EH (cell line): ENCODE data around the gene PPARD.
A peak's percentile ranks its signal among the peaks of the same experiment; 100 is the strongest.
"Not testable (repeated sequence)": the region's sequence is repeated elsewhere in the genome, so short reads cannot be mapped to it uniquely, and the experiment has no call there.

Experiments used
- DNase-seq: peaks from one replicate; pipeline ENCODE4 v3.0.0-alpha.2; 2015; ENCODE audit warnings: low read depth

PPARD gene

DNA sequence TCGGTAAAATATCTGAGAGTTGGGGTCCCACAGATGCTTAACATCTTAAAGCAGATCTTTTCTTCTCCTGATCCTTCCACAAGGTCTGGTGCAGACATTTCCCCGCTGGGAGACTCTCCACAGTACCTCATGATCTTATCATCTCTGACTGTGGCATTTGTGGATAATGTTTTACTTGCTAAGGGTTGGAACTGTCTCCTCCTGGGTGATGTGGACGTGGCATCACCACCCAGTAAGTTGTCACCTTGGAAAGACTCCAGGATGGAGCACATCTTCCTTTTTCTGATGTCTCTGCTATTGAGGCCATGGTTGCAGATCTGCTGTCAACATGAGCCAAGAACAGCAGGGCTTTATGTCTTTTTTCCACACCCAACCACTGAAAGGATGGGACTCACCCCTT is 67.8 kb downstream of the PPARD start:
- DNase-seq = no peak

DNA sequence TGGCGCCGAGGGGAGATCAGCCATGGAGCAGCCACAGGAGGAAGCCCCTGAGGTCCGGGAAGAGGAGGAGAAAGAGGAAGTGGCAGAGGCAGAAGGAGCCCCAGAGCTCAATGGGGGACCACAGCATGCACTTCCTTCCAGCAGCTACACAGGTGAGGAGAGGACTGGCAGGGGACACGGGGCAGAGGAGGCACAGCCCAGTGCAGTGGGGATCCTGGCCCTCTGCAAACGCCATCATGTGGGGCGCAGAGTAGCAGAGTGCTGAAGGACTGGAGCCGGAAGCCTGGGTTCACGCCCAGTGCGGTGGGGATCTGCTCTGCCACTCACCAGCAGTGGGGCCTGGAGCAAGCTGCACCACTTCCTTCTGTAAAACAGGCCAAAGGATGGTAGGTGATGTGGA is 68.7 kb downstream of the PPARD start:
- no peak for DNase-seq

DNA sequence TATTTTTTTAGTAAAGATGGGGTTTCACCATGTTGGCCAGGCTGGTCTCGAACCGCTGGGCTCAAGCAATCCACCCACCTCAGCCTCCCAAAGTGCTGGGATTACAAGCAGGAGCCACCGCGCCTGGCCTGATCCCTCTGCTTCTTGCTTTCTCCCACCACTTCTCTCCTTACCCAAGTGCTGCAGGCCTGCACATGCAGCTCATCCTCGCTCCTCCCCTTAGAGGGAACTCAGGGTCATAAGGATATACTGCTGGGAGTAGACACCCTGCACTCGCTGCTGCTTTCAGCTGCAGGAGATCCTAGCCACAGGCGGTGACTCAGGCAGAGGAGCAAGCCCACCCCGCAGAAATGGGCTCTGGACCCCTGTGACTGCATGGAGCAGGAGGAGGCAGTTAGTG is 69.7 kb downstream of the PPARD start:
- no peak for DNase-seq

DNA sequence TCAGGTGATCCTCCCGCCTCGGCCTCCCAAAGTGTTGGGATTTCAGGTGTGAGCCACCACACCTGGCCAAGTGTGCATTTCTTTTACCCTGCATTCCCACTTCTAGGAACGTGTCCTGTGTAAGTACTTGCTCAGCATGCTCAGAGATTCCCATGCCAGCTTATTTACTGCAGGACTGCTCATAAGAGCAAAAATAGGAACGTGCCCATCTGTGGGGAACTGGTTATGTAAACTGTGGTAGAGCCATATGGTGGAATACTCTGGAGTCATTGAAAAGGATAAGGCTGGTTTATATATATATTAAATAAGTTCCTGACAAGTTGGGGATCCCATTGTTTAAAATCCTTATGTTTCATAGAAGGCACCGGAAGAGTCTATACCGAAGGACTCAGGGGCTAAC is 71.6 kb downstream of the PPARD start:
- no peak for DNase-seq

DNA sequence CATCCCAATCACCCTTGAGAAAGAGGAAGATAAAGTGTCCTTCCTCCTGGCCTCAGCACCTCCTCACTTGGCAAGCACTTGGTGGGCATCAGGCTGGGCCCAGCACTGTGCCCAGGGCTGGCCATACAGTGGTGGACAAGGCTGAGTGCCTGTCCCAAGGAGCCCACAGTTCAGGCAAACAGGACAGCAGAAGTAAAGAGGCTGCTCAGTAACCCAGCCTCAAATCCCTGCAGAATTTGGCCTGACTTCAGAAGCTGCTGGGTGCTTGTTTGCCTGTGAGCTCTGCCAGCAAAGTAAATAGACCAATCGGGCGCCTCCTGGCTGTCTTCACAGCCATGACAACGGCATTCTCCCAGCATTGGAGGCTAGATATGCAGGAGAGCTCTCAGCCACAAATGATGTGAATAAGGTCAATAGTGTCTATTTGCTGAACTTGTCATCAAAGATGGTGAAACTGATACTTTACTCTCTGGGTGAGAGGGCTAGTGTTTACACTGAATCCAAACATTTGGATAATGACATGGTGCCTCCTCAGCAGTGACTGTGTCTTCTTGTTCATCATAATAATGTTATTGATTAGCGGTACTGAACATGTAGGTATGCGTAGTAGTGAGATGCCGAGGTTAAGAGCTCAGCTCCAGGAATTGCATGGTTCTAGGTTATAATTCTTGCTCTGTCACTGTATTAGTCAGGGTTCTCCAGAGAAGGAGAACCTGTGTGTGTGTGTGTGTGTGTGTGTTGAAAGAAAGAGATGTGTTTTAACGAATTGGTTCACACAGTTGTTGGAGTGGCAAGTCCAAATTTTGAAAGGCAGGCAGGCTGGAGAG is 72.9 kb downstream of the PPARD start:
- peak; percentile 91 for DNase-seq

DNA sequence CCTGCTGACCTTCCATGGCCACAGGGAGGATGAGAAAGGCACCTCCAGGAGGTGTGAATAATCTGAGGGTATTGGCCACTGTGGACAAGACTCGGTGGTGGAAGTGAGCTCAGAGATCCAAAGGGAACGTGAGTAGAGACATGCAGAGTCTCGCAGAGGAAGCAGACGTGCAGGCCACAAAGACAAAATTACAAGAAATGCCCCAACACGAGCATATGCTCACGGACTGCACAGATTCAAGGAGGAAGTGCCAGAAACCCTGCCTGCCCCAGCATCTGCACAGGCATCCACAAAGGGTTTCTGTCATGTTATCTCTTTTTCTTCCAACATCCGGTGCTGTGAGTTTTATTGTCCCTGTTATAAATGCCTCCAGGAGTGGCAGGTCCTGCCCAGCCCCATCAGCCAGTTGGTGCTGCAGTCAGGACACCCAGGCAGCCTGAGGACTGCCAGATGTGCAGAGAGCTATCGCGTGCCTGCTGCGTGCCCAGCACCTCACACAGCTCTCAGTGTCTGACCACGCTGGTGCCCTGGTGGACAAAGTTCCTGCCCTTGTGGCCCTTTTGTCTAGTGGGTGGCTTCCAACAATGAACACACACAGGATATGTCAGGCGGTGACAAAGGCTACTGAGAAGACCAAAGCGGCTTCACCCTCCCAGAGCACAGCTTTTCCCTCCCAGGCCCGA is 75.8 kb downstream of the PPARD start:
- peak; percentile 27 for DNase-seq

DNA sequence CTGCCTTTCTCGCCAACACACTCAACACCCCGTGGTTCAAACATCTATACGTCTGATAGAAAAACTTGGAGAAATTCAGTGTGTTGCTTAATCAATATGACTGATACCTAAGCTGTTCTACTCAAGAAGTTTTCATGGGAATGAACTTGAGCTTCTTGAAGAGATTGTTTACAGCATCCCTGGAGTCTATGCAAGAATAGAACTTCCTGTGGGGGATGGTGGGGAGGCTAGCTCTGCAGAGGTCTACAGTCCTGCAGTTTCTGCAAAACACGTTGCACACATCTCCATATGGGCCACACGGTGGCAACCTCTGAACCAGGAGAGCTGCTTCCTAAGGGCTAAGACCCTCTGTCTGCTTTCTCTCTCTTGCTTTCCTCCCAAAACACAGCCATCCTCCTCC is 77.1 kb downstream of the PPARD start:
- DNase-seq = peak; percentile 84

DNA sequence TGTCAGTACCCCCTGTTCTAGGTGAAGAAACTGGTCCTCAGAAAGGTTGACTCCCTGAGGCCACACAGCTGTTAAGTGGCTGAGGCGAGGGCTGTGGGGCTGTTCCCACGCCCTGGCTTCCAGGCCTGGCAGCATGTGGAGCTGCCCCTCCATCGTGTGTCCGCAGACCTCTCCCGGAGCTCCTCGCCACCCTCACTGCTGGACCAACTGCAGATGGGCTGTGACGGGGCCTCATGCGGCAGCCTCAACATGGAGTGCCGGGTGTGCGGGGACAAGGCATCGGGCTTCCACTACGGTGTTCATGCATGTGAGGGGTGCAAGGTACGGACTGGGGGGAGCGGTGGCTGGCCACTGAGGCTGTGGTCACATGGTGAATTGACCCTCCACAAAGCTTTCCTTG is 77.6 kb downstream of the PPARD start:
- DNase-seq = no peak

DNA sequence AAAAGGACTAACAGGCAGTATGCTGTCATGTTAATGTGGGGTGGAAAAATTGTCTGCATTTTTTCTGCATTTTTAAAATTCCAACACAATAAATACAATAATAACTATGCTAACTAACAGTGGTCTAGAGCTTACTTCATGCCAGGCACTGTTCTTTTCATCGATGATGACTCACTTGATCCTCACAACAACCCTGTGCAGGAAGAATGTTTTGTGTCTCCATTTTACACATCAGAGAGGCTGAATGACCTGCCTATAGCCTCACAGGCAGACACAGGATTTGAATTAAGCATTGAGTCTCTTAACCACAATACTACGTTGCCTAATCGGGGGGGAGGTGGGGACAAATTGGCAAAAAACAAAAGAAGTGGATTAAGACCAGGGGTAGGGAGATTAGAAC is 82.9 kb downstream of the PPARD start:
- DNase-seq = peak; percentile 97

DNA sequence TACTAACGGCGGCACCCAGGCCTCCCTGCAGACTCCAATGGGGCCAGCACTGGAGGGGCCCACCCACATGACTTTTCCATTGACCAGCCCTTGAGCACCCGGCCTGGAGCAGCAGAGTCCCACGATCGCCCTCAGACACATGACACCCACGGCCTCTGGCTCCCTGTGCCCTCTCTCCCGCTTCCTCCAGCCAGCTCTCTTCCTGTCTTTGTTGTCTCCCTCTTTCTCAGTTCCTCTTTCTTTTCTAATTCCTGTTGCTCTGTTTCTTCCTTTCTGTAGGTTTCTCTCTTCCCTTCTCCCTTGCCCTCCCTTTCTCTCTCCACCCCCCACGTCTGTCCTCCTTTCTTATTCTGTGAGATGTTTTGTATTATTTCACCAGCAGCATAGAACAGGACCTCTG is 83.7 kb downstream of the PPARD start:
- no peak for DNase-seq

GRCh38 chr6:35427435-35427834 is 85.1 kb downstream of the PPARD start:
- DNase-seq = no peak

- DNase-seq = peak; percentile 90
Measured at GRCh38 chr6:35427851-35428321, 85.5 kb downstream of the PPARD start.

- no peak for DNase-seq
Measured at GRCh38 chr6:35428421-35429149, 86.2 kb downstream of the PPARD start.

DNA sequence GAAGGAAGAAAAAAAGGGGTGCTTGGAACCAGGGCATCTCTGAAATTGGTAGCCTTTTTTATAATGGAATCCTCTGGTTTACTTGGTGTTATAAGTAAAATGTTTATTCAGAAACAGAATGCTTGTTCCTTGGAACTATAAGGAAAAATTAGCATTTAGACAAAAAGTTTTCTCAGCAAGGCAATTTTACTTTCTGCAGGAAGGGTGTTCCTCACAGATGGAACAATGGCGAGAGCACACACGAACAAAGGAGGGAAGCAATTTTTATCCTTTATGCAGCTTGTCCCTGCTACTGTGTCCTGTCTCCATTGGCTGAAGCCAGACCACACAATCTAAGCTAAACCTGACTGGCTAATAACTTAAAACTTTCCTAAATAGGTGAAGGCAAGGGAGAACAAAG is 87.1 kb downstream of the PPARD start:
- no peak for DNase-seq

DNA sequence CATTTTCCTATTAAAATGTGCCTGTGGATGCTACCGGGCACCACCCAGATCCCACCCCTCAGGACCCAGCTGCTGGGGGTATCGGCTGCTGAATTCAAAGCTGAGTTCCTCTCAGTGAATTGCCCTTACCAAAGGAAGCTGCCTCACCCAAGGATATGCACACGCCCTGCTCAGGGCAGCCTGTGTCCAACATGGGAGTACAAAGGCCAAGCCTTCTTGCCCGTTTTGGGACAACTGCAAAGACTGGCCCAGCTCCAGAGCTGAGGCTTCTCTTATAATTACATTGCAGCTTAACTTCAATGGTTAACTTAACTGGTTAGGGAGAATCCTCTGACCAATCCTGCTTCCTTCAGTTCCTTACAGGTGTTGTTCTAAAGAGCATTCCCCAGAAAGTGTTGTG is 89.9 kb downstream of the PPARD start:
- DNase-seq = no peak

GRCh38 chr6:35432702-35433101 is 90.3 kb downstream of the PPARD start:
- not testable (repeated sequence) for DNase-seq

GRCh38 chr6:35435074-35435837 is 92.9 kb downstream of the PPARD start:
- no peak for DNase-seq

- no peak for DNase-seq
Measured at GRCh38 chr6:35436071-35436857, 93.9 kb downstream of the PPARD start.

DNA sequence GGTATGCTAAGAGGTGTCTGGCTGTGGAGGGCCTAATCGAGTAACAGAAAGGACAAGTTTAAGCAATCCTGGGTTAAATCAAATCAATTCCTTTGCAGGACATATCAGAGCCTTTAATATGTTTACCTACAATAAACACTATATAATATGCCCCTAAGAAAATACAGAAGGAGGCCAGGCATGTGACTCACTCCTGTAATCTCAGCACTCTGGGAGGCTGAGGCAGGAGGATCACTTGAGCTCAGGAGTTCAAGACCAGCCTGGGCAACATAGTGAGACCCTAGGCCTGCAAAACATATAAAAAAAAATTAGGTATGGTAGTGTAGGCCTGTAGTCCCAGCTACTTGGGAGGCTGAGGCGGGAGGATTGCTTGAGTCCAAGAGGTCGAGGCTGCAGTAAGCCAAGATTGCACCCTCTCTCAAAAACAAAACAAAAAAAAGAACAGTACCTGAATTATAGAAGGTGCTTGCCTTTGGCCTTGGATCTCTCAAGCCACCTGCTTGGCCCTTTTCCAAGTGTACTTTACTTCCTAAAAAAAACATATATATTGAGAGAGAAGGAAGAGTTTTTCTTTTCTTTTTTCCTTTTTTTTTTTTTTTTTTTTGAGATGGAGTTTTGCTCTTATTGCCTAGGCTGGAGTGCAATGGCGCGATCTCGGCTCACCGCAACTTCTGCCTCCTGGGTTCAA is 96.2 kb downstream of the PPARD start:
- DNase-seq = not testable (repeated sequence)

- no peak for DNase-seq
Measured at GRCh38 chr6:35439308-35439707, 97.0 kb downstream of the PPARD start.

DNA sequence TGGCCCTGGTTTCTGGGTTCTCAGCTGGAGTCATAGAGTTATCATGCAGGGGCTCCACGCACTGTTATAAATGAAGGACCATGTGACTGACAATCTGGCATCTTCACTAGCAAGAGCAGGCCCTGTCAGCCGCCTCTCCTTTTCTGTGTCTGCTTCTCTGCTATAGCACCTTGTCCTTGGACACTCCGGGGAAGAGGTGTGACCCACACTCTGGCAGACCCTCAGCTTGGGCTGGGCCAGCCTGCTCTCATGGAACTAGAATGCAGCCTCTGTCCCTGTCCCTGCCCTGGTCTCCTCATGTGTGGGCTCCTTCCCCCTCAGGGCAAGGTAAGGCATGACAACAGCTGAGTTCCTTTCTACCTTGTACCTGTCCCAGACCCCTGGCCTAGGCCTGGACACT is 98.8 kb downstream of the PPARD start:
- no peak for DNase-seq
